ENCODE measurements around the gene CLEC16A.
A peak's percentile ranks its signal among the peaks of the same experiment; 100 is the strongest.

CLEC16A gene

DNA sequence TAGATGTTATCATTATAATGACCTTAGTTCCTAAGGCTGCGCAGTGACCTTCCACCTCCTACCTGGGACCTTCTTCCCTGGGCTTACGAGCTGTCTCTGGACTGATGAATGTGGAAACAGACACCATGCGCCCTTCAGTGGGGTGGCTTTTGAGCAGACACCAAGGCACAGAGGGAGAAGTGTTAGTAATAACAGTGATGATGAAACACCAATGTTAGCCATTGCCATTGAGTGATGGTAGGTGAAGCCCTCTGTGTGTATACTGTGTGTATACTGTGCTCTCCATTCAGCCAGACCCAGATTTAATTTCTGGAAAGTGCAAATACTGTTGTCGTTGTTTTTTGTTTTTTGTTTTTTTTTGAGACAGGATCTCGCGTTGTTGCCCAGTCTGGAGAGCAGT lies 44.5 kb downstream of the CLEC16A start:
- no peak for DNase-seq (ENCODE audit: low spot score)

DNA sequence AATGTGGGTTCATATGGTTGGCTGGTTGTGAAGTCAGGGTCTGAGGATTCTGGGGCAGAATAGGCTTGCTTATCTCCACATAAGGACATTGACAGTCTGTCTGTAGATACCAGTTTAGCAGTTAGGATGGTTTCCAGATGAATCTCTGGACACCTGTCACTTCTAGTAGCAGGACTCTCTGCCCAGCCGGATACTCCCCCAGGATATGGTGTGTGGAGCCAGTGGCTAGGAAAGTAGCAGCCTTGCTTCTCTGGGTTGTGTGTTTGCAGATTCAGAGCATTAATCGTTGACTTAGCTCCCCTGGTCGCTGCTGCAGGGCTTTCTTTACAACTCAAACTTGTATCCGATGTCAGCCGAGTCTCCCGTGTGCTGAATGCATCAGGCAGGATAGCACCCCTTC lies 45.2 kb downstream of the CLEC16A start:
- no peak for DNase-seq (ENCODE audit: low spot score)

DNA sequence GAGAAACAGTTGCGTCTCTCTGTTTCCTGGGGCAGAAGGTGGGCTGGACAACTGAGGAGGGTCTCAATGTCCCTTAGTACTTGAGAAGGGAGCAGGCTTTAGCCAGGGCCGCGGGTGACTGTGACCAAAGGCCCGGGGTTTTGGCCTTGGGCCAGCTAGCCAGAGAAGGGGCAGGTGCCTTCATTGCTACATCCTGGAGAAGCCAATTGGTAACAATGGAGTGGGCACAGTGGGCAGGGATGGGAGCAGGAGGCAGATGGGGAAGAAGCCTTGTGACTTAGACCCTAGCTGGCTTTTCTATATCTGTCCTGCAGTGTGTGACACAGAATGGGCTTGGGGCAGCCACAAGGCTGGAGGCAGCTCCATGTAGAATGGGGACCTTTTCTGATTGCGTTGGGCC lies 46.0 kb downstream of the CLEC16A start:
- no peak for DNase-seq (ENCODE audit: low spot score)

DNA sequence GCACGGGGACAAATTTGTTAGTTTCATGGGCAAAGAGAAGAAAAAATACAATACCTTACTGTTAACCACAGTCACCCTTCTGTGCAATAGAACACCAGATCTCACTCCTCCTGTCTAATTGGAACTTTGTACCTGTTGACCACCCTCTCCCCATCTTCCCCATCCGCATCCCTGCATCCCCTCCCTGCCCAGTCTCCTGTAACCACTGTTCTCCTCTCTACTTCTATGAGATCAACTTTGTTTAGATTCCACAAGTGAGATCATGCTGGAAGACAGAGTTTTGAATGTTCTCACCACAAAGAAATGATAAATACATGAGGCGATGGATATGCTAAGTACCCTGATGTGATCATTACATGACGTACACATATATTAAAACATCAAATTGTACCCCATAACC lies 47.7 kb downstream of the CLEC16A start:
- DNase-seq (ENCODE audit: low spot score), result no peak

DNA sequence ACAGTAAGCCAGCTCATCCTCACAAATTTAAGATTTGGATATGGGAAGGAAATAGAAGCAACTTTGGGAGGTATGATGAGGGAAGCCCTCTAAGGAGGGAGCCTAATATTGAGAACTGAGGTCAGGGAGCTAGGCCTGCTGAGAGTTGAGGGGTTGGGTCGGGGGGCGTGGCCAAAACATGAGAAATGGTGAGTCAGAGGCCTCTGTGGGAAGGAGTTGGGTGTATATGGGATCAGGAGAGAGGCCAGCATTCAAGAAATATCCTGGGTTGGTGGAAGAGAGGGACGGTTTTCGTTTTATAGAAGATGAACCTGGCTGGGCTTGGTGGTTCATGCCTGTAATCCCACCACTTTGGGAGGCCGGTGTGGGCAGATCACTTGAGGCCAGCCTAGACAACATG lies 48.4 kb downstream of the CLEC16A start:
- peak; percentile 58 for DNase-seq (ENCODE audit: low spot score)

DNA sequence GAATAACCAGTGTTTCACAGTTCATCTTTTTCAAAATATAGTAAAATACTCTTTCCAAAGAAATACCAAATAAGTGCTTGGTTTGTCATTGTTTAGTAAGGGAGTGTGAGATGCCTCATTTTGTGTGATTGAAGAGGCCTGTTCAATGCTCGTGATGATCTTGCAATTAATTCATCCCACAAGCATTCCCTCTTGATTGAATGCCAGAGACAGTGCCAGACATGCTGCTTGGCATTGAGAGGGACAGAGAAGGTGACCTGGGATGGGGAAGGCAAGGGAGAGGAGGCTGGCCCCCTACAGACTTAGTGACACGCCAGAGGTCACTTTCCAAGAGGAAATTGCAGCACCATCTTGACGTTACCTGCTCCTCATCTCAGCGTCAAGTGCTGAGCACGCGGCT lies 49.3 kb downstream of the CLEC16A start:
- no peak for DNase-seq (ENCODE audit: low spot score)

DNA sequence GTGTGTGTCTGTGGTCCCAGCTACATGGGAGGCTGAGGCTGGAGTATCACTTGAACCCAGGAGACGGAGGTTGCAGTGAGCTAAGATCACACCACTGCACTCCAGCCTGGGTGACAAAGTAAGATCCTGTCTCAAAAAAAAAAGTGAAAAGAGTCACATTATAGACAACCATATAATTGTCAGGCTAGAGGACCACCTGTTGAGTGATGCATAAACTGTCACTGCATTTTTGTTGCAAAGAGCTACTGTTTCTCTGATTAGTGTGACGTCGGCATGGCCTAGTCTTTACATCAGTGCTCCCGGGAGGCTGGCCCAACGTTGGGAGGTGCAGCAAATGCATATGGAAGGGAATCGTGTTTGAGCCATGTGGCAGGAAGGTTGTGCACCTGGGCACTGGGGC lies 50.2 kb downstream of the CLEC16A start:
- DNase-seq (ENCODE audit: low spot score), result no peak

DNA sequence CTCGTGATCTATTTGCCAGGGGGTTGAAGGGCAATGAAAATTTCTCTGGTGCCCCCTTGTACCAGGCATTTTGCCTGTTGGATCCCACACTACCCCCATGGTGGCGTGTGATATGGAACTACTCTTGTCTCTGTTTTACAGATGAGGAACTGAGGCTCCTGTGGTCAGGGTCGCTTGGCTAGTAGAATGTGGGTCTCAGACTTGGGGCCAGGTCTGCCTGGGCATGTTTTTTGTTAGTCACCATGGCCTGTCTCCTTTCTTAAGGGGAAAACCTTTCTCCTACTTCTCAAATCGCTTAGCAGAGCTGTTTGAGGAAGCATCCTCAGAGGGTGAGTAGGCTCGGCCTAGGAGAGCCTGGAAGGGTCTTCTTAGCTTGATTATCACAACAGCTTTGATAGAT lies 51.2 kb downstream of the CLEC16A start:
- DNase-seq (ENCODE audit: low spot score), result no peak

DNA sequence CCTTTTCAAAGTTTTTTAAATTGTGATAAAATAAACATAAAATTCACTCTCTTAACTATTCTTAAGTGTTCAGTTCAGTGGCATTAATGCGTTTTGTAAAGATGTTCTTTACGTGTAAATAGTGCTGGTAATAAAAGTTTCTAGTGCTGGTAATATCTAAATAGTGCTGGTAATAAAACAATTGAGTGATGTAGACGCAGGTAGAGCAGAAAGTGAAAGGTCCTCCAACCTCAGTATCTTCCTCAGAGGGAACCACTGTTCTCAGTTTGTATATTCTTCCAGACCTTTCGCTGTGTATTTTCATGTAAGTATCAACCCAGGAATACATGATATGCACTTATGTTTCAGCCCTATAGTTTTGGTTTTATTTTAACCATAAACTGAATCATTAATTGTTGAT lies 53.1 kb downstream of the CLEC16A start:
- no peak for DNase-seq (ENCODE audit: low spot score)

DNA sequence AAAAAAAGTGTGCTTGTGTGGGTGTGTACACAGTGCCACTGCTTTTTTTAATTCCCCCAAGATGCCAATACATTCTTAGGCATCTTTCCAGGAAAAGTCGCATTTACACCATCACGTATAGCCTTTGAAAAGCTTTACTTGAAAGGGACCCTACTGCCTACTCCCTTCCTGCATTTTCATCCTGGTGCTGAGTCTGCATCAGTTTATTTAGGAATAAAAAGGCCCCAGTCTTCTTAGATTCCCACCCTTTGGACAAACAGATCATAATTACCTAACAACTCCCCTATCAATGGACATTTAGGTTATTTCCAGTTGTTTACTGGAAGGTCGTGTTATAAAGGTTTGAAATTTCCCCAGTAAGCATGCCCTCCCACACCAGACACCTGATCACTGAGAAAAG lies 54.9 kb downstream of the CLEC16A start:
- no peak for DNase-seq (ENCODE audit: low spot score)

DNA sequence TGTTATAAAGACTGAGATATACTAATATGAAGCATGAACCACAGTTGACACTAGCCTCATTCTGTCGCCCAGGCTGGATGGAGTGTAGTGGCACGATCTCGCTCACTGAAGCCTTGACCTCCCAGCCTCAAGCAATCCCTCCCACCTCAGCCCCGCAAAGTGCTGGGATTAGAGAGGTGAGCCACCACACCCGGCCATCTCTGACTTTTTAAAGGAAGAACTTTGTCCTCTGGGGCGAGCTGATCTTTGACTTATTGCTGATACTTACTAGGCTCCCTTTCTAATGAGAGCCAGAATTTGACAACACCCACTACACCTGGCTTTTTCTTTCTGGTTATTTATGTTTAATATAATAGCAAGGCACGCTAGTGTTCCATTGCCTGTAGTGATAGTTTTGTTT lies 57.2 kb downstream of the CLEC16A start:
- DNase-seq (ENCODE audit: low spot score), result no peak

DNA sequence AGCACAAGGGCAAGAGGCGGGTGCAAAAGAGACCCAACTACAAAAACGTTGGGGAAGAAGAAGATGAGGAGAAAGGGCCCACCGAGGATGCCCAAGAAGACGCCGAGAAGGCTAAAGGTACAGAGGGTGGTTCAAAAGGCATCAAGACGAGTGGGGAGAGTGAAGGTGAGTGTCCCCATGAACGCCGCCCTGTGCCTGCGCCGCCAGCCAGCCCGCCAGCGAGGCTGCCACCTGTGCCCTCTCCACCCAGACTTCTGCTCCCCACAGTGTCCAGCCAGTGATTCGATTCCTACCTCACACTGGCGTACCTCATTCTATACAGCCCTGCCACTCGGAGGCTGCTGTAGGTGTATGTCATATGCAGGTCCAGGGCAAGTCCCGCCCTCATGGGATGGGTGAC lies 58.8 kb downstream of the CLEC16A start:
- no peak for DNase-seq (ENCODE audit: low spot score)

DNA sequence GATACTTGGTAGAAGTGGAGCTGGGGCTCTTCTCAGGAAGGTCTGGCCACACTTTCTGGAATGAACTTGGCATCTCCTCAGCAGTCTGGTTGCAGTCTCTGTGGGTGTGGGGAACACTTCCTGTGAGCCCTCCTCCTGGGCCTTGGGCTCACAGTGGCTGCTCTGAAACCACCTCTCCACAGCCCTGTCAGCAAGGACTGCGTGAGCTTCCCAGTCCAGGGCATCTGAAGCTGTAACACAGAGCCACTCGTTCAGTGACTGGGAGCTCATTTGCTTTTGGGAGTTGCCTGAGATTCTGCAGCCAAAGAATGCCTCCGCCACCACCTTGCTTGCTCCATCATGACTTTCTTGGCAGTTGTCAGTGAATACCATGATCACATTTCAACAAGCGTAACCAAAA lies 60.0 kb downstream of the CLEC16A start:
- no peak for DNase-seq (ENCODE audit: low spot score)

DNA sequence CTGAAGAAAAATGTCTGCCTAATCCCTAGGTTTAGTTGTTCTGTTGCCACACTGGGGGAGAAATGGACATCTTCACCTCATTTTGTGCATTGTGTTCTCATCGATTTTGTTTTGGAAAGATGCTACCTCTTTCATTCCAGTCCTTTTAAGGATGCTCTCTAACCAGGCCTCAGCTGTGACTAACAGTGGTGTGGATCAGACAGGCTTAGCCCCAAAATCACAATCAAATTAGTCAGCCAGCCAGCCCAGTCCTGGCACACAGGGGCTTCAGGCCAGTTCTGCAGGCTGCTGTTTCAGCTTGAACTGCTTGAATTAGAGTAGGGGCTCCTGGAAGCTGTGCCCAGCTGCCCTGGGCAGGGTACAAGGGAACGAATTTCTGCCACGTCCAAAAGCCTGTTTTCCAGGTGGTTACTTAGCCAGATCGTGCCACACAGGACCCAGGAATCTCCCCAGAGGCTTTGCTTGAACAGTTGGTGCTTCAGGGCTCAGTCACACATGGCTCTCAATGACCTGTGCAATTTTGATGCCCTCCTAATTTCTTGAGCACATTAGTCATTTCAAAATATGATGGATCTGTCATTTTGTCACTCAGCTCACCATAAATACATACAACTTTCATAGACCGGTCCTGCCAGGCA lies 60.7 kb downstream of the CLEC16A start:
- DNase-seq (ENCODE audit: low spot score), result no peak

DNA sequence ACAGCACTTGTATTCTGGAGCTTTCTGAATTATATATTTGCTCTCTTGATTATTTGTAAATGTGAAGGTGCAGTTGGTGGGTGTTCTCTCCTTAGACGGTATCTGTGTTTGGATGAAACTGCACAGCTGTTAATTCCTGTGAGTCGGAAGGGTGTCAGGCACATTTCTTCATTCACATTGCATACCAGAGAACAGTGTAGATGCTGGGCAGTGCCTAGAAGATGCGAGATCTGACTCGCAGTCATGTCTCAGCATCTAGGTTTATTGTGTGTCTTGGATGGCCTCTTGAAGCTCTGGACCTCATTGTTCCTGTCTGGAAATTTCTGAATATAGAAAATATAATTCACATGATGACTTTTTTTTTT lies 61.2 kb downstream of the CLEC16A start:
- DNase-seq (ENCODE audit: low spot score), result no peak

DNA sequence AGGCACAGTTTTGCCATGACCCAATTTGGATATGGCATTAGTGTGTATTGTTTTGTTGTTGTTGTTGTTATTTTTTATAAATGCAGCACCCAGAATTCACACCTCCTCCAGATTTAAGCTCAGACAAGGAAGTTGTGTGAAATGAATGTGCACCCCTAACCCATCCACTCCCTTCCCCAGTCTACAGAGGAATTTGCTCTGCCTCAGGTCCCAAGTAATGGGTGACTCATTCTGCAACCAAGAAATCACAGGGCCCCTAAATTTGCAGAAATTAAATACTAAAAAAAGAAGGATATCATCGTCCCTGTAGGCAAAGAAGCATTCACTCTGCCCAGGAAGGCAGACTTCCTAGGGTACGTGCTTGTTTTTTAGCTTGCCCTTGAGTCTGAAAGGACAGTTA lies 62.3 kb downstream of the CLEC16A start:
- no peak for DNase-seq (ENCODE audit: low spot score)

DNA sequence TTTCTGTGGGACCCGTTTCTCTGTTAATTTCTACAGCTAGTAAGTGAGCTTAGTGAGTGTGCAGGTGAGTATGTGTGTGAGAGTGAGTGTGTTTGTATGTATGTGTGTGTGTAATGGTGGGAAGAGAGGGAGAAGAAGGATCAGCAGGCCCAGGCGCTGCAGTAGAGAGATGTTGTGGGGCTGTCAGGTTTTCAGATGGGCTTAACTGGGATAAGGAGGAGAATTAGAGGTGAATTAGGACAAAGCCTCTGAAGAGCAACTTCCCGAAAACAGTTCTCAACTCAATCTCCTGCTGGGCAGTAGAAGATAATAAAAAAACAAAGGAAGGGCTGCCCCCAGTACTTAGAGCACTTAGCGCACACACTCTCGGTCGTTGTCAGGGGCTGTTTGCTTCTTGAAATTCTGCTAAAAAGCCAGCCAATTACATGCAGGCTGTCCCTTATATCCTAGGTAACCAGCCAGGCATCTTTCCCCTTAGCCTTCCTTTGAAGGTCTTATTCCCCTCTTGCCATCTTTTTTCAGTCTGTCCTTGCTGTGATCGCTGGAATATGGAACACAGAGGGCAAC lies 63.4 kb downstream of the CLEC16A start:
- DNase-seq (ENCODE audit: low spot score), result no peak

DNA sequence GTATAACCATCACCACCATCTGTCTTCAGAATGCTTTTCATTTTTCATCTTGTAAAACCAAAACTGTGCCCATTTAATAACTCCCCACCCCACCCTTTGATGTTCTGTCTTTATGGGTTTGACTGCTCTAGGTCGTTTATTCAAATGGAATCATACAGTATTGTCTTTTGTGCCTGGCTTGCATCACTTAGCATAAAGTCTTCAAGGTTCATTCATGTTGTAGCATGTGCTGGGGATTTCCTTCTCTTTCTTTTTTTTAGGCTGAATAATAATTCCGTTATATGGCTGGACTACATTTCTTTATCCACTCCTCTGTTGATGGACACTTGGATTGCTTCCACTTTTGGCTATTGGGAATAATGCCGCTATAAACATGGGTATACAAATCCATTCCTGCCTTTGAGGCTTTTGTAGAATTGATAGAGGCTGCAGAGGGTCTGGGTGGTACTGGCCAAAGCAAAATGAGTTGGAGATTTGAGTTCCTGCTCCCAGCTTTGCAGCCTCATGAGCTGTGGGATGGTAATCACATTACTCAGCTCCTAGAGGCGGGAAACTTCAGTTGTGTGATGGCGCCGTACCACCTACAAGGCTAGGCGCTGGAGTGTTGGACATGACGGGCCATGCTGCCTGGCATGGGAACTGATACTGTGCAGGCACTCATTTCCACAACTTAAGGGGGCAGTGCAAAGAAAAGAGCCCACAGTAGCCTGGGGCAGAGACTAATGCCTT lies 64.8 kb downstream of the CLEC16A start:
- DNase-seq (ENCODE audit: low spot score), result no peak

DNA sequence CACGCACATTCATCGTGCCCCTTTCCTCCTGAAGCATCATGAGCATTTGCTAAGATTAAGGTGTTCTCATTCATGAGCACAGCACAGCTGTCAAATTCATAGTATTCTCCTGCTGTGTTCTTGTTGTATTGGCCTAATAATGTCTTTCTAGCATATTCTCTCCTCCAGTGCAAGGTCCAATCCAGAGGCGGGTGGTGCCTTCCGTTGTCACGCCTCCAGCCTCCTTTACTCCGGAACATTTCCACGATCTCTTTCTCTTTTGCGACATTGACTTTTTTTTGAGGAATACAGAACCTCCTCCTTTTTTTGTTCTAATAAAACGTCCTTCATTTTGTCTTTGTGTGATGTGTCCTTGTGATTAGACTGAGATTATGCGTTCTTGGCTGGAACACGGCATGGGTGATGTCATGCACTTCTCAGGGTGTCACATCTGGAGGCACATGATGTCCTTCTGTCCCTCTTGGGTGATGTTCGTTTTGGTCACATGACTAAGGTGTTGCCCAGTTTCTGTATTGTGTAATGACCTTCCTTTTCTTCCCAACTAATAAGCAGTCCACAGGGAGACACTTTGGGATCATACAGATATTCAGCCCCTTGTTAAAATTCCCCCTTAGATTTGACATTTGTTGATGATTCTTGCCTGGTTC lies 66.3 kb downstream of the CLEC16A start:
- DNase-seq (ENCODE audit: low spot score), result no peak

DNA sequence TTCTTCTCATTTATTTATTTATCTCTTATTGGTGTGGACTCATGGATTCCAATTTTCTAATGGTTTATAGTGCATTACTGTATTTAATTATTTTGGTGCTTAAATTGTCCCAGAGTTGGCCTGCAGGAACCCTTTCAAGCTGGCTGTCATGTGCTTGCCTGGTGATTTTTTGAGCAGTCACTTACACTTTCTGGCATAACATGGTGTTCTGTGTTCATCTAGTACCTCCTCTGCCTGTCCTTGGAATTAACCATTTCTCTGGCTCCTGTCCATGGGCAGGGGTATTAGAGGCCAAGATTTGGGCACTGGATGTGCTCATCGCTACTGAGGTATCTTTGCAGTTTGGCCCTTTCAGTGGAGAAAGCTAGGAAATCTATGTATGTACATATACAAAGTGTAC lies 67.0 kb downstream of the CLEC16A start:
- DNase-seq (ENCODE audit: low spot score), result no peak

DNA sequence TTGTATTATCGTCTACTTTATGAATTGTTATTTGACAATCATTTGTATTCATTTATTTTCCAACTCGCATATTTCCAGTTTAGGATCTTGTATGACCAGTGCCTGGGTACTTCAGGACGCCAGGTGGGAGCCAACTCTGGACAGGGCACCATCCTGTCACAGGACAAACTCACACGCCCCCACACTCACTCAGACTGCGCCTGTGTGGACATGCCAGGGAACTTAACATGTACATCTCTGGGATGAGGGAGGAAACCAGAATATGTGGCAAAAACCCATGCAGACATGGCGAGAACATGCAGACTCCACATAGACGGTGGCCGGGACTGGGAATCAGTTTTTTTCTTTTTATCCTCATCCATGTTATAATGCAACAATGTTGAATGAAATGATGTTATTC lies 68.5 kb downstream of the CLEC16A start:
- no peak for DNase-seq (ENCODE audit: low spot score)

DNA sequence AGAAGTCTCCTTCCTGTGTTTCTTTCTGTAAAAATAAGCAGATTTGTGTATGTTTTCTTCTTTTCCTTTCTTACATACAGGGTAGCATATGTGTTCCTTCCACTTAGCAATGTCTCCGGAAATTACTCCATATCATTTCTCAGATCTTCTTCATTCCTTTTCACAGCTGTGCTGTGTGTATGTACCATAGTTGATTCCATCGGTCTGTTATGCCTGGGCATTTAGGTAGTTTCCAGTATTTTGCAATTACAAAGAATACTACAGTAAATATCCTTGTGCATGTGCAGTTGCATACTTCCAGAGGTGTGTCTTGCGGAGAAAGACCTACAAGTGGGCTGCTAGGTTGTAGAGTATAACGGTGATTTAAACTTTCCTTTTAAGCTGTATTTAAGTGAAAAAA lies 69.8 kb downstream of the CLEC16A start:
- DNase-seq (ENCODE audit: low spot score), result no peak

DNA sequence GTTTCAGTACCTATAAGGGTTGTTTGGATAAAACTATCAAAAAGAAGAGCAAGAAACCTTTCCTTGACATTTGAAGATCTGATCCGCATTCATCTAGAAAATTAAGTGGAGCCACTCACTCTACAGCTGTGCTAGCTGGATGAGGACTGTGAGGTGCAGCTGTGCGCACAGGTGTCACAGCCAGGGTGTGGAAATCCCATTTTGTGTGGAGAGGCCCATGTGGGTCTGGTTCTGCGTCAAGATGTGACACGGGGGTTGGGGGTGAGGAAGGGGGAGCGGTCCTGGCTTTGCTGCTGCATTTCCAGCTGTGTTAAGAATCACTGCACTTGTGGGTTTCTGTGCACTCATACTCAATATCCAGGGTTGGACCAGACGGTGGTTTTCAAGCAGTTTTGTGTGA lies 70.7 kb downstream of the CLEC16A start:
- DNase-seq (ENCODE audit: low spot score), result no peak

Measured in activated CD4-positive, alpha-beta T cell treated with anti-CD3 and anti-CD28 coated beads, Interleukin-2, Interleukin-4, amounts not matched to agents 100 ng/mL and 50 ng/mL, durations not matched to agents 16 hours and 8 hours (primary cell).